HEK293 (cell line): ENCODE data around the gene PRKCA.

Experiments
- ATF2 ChIP-seq: fragments of 450-650 bp; formaldehyde crosslinking; IDR thresholded peaks from 2 replicates; pipeline ENCODE4 v1.5.1; 2016; ENCODE audit warnings: missing biosample characterization, missing genetic modification characterization, low read depth
- BCL11A ChIP-seq: fragments of 450-650 bp; formaldehyde crosslinking; IDR thresholded peaks from 2 replicates; pipeline ENCODE4 v1.5.1; 2016; ENCODE audit warnings: low read depth, missing biosample characterization, missing genetic modification characterization
- CTCF ChIP-seq: fragments of 450-650 bp; formaldehyde crosslinking; IDR thresholded peaks from 2 replicates; pipeline ENCODE4 v1.5.1; 2016; ENCODE audit warnings: missing biosample characterization, missing genetic modification characterization
- PBX3 ChIP-seq: sonication (generic); formaldehyde crosslinking; IDR thresholded peaks from 2 replicates; pipeline ENCODE4 v1.8.1; 2022; ENCODE audit warnings: mild to moderate bottlenecking, moderate library complexity, missing genetic modification reagents
- REST ChIP-seq: fragments of 450-650 bp; formaldehyde crosslinking; IDR thresholded peaks from 2 replicates; pipeline ENCODE4 v1.5.1; 2016; ENCODE audit warnings: missing biosample characterization, missing genetic modification characterization
- ZIC2 ChIP-seq: fragments of 450-650 bp; formaldehyde crosslinking; IDR thresholded peaks from 2 replicates; pipeline ENCODE4 v1.5.1; 2016; ENCODE audit warnings: missing biosample characterization, missing genetic modification characterization
- ZNF202 ChIP-seq: fragments of 450-650 bp; formaldehyde crosslinking; IDR thresholded peaks from 2 replicates; pipeline ENCODE4 v1.5.1; 2016; ENCODE audit warnings: missing biosample characterization, missing genetic modification characterization, borderline replicate concordance
- ZNF274 ChIP-seq, 2 experiments: fragments of 200-500 bp in 1 of 2; fragments of 450-650 bp in 1 of 2; sonication (Bioruptor generic) in 1 of 2; formaldehyde crosslinking in 1 of 2; IDR thresholded peaks; 2 replicates each; pipeline versions ENCODE4 v1.5.1 to v1.6.1; 2014 to 2016; ENCODE audit warnings: borderline replicate concordance in 1 of 2, inconsistent platforms in 1 of 2, low read length in 1 of 2, missing biosample characterization in 1 of 2, missing genetic modification characterization in 1 of 2
- ZNF341 ChIP-seq: fragments of 450-650 bp; formaldehyde crosslinking; IDR thresholded peaks from 2 replicates; pipeline ENCODE4; 2016; ENCODE audit warnings: low read depth, missing biosample characterization, missing genetic modification characterization
- ZNF558 ChIP-seq: fragments of 450-650 bp; formaldehyde crosslinking; IDR thresholded peaks from 2 replicates; pipeline ENCODE4 v1.5.1; 2016; ENCODE audit warnings: missing biosample characterization, missing genetic modification characterization
- ZNF777 ChIP-seq: fragments of 450-650 bp; formaldehyde crosslinking; IDR thresholded peaks from 2 replicates; pipeline ENCODE4 v1.5.1; 2017; ENCODE audit warnings: missing biosample characterization, missing genetic modification characterization, borderline replicate concordance
- ZNF830 ChIP-seq: fragments of 450-650 bp; IDR thresholded peaks from 2 replicates; pipeline ENCODE4 v1.5.0; 2018; ENCODE audit warnings: missing biosample characterization, missing genetic modification characterization, low read depth, mild to moderate bottlenecking, moderate library complexity

- TF ChIP-seq ZNF341, result no peak
- TF ChIP-seq ZNF558 (tag by site-specific recombination), result no peak
- no peak for TF ChIP-seq REST (tag by site-specific recombination)
- TF ChIP-seq ATF2, result no peak
- no peak for TF ChIP-seq ZNF274 (IDR thresholded peaks at IDR 0.05; ENCODE audit: low read length)
- TF ChIP-seq ZNF274 (tag by site-specific recombination; IDR thresholded peaks at IDR 0.05; ENCODE audit: borderline replicate concordance), result no peak
- no peak for TF ChIP-seq CTCF (tag by site-specific recombination)
- no peak for TF ChIP-seq PBX3
- no peak for TF ChIP-seq BCL11A (tag by site-specific recombination)
- TF ChIP-seq ZNF777 (tag by site-specific recombination), result no peak
- TF ChIP-seq ZNF202 (tag by site-specific recombination), result no peak
- no peak for TF ChIP-seq ZNF830 (tag by site-specific recombination)
- no peak for TF ChIP-seq ZIC2
Observed at GRCh38 chr17:66789093-66789492, 486.7 kb downstream of the PRKCA start.
